Lower leg skin (tissue), 4 donors: ENCODE results near the gene TADA1. TPM values are rescaled to one million over a fixed set of nuclear protein-coding genes. Genes with fewer than 3 reads are reported as not detected.

Experiments used
- DNase-seq, 2 donors: peaks; one replicate each; pipeline ENCODE4 v3.0.0-alpha.2; 2019; ENCODE audit warnings: low spot score in 2 of 2
- H3K4me3 ChIP-seq: fragments of 200-600 bp; sonication (generic); 2 replicates; pipeline ENCODE4 v1.5.1; 2017; ENCODE audit warnings: mild to moderate bottlenecking, low read depth; ENCODE audit not compliant: poor library complexity, severe bottlenecking
- CTCF ChIP-seq, 3 donors: fragments of 450-650 bp; IDR thresholded peaks; one replicate each; pipeline ENCODE4 v1.5.1; 2016; ENCODE audit warnings: antibody characterized with exemption in 3 of 3, mild to moderate bottlenecking in 3 of 3, moderate library complexity in 2 of 3
- POLR2A ChIP-seq, 2 donors: fragments of 450-650 bp; IDR thresholded peaks; one replicate each; pipeline ENCODE4 v1.6.1; 2016 to 2017; ENCODE audit warnings: antibody characterized with exemption in 2 of 2, mild to moderate bottlenecking in 1 of 2, moderate library complexity in 1 of 2
- WGBS, 2 donors: methylation state at CpG; one replicate each; pipeline ENCODE4 v1.1.5; 2018; 5-methylcytosine and 5-hydroxymethylcytosine counted together
- intact Hi-C: fragments of 100-400 bp; cut with DNase I; formaldehyde crosslinking; loops from one replicate; pipeline ENCODE4 v1.15.0; 2023; ENCODE audit warnings: low total_unique reads
- total RNA-seq, 4 donors: library from RNA; depleted of rRNA; stranded (reverse); fragments of >200 nt; gene quantifications; one replicate each; pipeline ENCODE4 v1.1.0, GENCODE V29; 2016

TADA1 gene
- total RNA-seq, 4 donors from 2014 or later = 9.5 to 18.2 (median 15.1) TPM

- TF ChIP-seq CTCF (IDR thresholded peaks at IDR 0.05) (no peak), POLR2A (IDR thresholded peaks at IDR 0.05) (no peak)
- no peak overlapping the region for H3K4me3 ChIP-seq
- no peak for DNase-seq
- intact Hi-C loops = loop anchor here (10.0 kb wide), 1 partner anchor 136 kb away; no protein-coding TSS in a partner anchor
- 87% methylated on average over 6 of the region's 6 CpGs for WGBS, 2 donors
Measured at GRCh38 chr1:166918088-166918955, 42.3 kb upstream of the TADA1 start.

- 74 to 85% methylated on average over 4 of the region's 4 CpGs for WGBS, 2 donors
- TF ChIP-seq POLR2A (IDR thresholded peaks at IDR 0.05) = no peak
- no peak for TF ChIP-seq CTCF (IDR thresholded peaks at IDR 0.05)
- H3K4me3 ChIP-seq = no peak overlapping the region
- intact Hi-C loops = loop anchor here (10.0 kb wide), 1 partner anchor 139 kb away; no protein-coding TSS in a partner anchor
- DNase-seq = no peak
Measured at GRCh38 chr1:166915941-166916340, 39.9 kb upstream of the TADA1 start.

GRCh38 chr1:166915042-166915441, 39.0 kb upstream of the TADA1 start:
- intact Hi-C loops = loop anchor here (10.0 kb wide), 1 partner anchor 140 kb away; no protein-coding TSS in a partner anchor
- no peak overlapping the region for H3K4me3 ChIP-seq
- no peak for DNase-seq
- WGBS, 2 donors = 84 to 90% methylated on average over 1 of the region's 1 CpG
- TF ChIP-seq CTCF (IDR thresholded peaks at IDR 0.05) (no peak), POLR2A (IDR thresholded peaks at IDR 0.05) (no peak)

- TF ChIP-seq CTCF (IDR thresholded peaks at IDR 0.05) = no peak
- TF ChIP-seq POLR2A (IDR thresholded peaks at IDR 0.05) = no peak
- no peak overlapping the region for H3K4me3 ChIP-seq
- DNase-seq = no peak
- intact Hi-C loops = loop anchor here (10.0 kb wide), 1 partner anchor 141 kb away; no protein-coding TSS in a partner anchor
- WGBS, 2 donors = 68 to 78% methylated on average over 3 of the region's 3 CpGs
Measured at GRCh38 chr1:166914111-166914510, 38.0 kb upstream of the TADA1 start.

GRCh38 chr1:166911624-166912023, 35.6 kb upstream of the TADA1 start:
- no peak for TF ChIP-seq POLR2A (IDR thresholded peaks at IDR 0.05)
- no peak for TF ChIP-seq CTCF (IDR thresholded peaks at IDR 0.05)
- 92 to 97% methylated on average over 1 of the region's 1 CpG for WGBS, 2 donors
- no peak overlapping the region for H3K4me3 ChIP-seq
- intact Hi-C loops = loop anchor here (10.0 kb wide), 1 partner anchor 143 kb away; no protein-coding TSS in a partner anchor
- DNase-seq = no peak
